ENCODE measurements around the gene SEMA3A.
"Not testable (repeated sequence)": the region's sequence is repeated elsewhere in the genome, so short reads cannot be mapped to it uniquely, and the experiment has no call there.

The SEMA3A gene

DNA sequence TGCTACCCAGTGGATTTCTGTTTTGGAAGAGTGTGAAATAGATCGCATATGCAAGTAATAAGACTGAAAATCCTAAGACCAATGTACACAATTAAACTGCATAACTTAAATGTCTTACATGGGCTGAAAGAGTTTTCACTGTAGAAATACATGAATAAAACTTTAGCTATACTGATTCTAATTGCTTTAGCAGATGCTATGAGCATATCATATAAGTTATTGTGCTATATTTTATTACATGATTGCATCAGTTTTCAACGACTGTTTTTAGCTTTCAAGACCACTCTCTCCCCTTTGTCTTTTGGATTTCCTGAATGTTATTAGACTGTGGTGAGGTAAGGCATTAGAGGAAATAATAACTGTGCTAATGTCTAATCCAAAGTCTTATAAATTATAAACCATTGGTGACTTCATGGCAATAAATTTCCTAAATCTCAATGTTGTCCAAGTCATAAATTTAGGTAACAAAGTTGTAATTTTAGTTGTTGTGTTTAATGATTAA is 124.5 kb downstream of the SEMA3A start:
- H3K27me3 Mint-ChIP-seq: no peaks in the 10 kb centered on the region
- H3K36me3 Mint-ChIP-seq (ENCODE audit: low read depth): no peaks in the 10 kb centered on the region
- no peak overlapping the region for H3K4me3 Mint-ChIP-seq
- H3K4me1 Mint-ChIP-seq (ENCODE audit: low read depth): no peaks in the 10 kb centered on the region
- H3K27ac Mint-ChIP-seq: no peak overlapping the region
- H3K9me3 Mint-ChIP-seq: no peaks in the 10 kb centered on the region
- intact Hi-C loops (cut with micrococcal nuclease): no loop called here

GRCh38 chr7:84069033-84069432 is 125.6 kb downstream of the SEMA3A start:
- no peaks in the 10 kb centered on the region for H3K4me1 Mint-ChIP-seq (ENCODE audit: low read depth)
- no peaks in the 10 kb centered on the region for H3K9me3 Mint-ChIP-seq
- intact Hi-C loops (cut with micrococcal nuclease): no loop called here
- H3K36me3 Mint-ChIP-seq (ENCODE audit: low read depth): no peaks in the 10 kb centered on the region
- no peak overlapping the region for H3K4me3 Mint-ChIP-seq
- no peak overlapping the region for H3K27ac Mint-ChIP-seq
- H3K27me3 Mint-ChIP-seq: no peaks in the 10 kb centered on the region

DNA sequence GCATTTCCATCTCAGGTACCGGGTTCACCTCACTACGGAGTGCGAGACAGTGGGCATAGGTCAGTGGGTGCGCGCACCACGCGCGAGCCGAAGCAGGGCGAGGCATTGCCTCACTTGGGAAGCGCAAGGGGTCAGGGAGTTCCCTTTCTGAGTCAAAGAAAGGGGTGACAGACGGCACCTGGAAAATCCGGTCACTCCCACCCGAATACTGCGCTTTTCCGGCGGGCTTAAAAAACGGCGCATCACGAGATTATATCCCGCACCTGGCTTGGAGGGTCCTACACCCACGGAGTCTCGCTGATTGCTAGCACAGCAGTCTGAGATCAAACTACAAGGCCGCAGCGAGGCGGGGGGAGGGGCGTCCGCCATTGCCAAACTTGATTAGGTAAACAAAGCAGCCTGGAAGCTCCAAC is 132.1 kb downstream of the SEMA3A start:
- H3K4me3 Mint-ChIP-seq; H3K36me3 Mint-ChIP-seq (ENCODE audit: low read depth); H3K27me3 Mint-ChIP-seq; intact Hi-C loops (cut with micrococcal nuclease); H3K27ac Mint-ChIP-seq; H3K4me1 Mint-ChIP-seq (ENCODE audit: low read depth); H3K9me3 Mint-ChIP-seq: not testable (repeated sequence)

DNA sequence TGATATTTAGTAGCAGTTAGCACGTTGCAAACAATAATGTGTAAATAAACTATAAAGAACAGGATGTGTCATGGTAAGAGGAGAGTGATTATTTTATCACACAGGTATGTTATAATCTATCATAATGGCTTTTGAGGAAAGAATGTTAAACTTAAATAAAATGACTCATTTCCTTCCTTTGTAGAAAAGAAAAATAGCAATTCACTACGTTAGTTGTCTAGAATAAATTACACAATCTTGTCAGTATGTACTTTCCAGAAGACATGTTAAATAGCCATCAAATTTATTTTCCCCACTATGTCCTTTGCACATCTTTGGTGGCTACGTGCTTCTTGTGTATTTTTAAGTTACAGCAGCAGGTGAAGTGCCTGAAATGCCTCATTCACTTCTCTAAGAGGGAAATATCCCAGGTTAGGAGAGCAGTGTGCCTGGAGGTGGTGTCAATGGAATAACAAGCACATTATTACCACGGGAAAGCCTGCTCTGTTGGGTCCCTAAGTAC is 133.8 kb downstream of the SEMA3A start:
- Mint-ChIP-seq H3K4me3 (no peak overlapping the region), H3K27me3 (no peaks in the 10 kb centered on the region), H3K27ac (no peak overlapping the region), H3K36me3 (ENCODE audit: low read depth) (no peaks in the 10 kb centered on the region), H3K4me1 (ENCODE audit: low read depth) (no peaks in the 10 kb centered on the region), H3K9me3 (peaks cover 9% of the 10 kb centered on the region)
- intact Hi-C loops (cut with micrococcal nuclease): no loop called here

GRCh38 chr7:84060000-84060399 is 134.6 kb downstream of the SEMA3A start:
- H3K27ac Mint-ChIP-seq: no peak overlapping the region
- no peaks in the 10 kb centered on the region for H3K4me1 Mint-ChIP-seq (ENCODE audit: low read depth)
- H3K36me3 Mint-ChIP-seq (ENCODE audit: low read depth): no peaks in the 10 kb centered on the region
- intact Hi-C loops (cut with micrococcal nuclease): no loop called here
- H3K4me3 Mint-ChIP-seq: no peak overlapping the region
- no peaks in the 10 kb centered on the region for H3K27me3 Mint-ChIP-seq
- H3K9me3 Mint-ChIP-seq: peaks cover 9% of the 10 kb centered on the region

- peaks cover 5% of the 10 kb centered on the region for H3K9me3 Mint-ChIP-seq
- no peak overlapping the region for H3K4me3 Mint-ChIP-seq
- no peaks in the 10 kb centered on the region for H3K36me3 Mint-ChIP-seq (ENCODE audit: low read depth)
- H3K4me1 Mint-ChIP-seq (ENCODE audit: low read depth): no peaks in the 10 kb centered on the region
- H3K27me3 Mint-ChIP-seq: no peaks in the 10 kb centered on the region
- no peak overlapping the region for H3K27ac Mint-ChIP-seq
- intact Hi-C loops (cut with micrococcal nuclease): no loop called here
Measured at GRCh38 chr7:84058311-84059076, 136.1 kb downstream of the SEMA3A start.

- H3K36me3 Mint-ChIP-seq (ENCODE audit: low read depth): no peaks in the 10 kb centered on the region
- no peak overlapping the region for H3K4me3 Mint-ChIP-seq
- H3K27ac Mint-ChIP-seq: no peak overlapping the region
- intact Hi-C loops (cut with micrococcal nuclease): no loop called here
- H3K9me3 Mint-ChIP-seq: peaks cover 3% of the 10 kb centered on the region
- H3K4me1 Mint-ChIP-seq (ENCODE audit: low read depth): no peaks in the 10 kb centered on the region
- no peaks in the 10 kb centered on the region for H3K27me3 Mint-ChIP-seq
Measured at GRCh38 chr7:84057576-84057975, 137.0 kb downstream of the SEMA3A start.

- Mint-ChIP-seq H3K4me1 (ENCODE audit: low read depth) (no peaks in the 10 kb centered on the region), H3K4me3 (no peak overlapping the region), H3K27me3 (no peaks in the 10 kb centered on the region), H3K27ac (no peak overlapping the region), H3K9me3 (peaks cover 9% of the 10 kb centered on the region), H3K36me3 (ENCODE audit: low read depth) (no peaks in the 10 kb centered on the region)
- intact Hi-C loops (cut with micrococcal nuclease): no loop called here
Measured at GRCh38 chr7:84055904-84056605, 138.5 kb downstream of the SEMA3A start.

DNA sequence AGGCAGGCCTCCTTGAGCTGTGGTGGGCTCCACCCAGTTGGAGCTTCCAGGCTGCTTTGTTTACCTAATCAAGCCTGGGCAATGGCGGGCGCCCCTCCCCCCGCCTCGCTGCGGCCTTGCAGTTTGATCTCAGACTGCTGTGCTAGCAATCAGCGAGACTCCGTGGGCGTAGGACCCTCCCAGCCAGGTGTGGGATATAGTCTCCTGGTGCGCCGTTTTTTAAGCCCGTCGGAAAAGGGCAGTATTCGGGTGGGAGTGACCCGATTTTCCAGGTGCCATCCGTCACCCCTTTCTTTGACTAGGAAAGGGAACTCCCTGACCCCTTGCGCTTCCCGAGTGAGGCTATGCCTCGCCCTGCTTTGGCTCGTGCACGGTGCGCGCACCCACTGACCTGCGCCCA is 139.4 kb downstream of the SEMA3A start:
- H3K27ac Mint-ChIP-seq; H3K27me3 Mint-ChIP-seq; H3K4me3 Mint-ChIP-seq; intact Hi-C loops (cut with micrococcal nuclease); H3K4me1 Mint-ChIP-seq (ENCODE audit: low read depth); H3K36me3 Mint-ChIP-seq (ENCODE audit: low read depth); H3K9me3 Mint-ChIP-seq: not testable (repeated sequence)

DNA sequence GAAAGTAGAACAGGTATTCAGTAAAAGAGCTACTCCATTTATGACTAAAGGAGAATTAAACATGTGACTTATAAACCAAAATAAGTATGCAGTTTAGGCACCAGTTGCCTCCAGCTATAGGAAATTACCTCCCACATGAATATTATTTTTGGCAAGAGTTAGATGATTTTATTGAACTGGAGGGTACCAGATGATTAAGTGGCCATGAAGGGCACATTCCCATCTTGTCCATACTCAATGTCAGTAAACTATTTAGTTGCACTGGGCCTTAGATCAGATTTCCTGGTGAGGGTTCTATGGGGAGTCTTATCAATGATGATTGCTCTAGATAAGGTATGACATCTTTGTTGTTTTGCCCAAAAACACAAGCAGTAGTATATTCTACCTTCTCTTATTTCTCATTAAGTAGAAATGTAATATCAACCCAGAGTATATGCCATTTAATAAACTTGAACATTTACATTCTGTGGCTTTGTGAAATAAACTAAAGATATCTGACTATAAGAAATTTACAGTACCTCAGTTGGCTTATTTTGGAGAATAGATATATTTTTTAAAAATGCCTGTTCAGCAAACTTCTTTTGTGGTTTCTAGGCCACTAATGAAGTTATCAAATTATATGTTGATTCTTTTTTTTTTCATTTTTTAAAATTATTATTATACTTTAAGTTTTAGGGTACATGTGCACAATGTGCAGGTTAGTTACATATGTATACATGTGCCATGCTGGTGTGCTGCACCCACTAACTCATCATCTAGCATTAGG is 145.3 kb downstream of the SEMA3A start:
- Mint-ChIP-seq H3K4me1 (ENCODE audit: low read depth) (no peaks in the 10 kb centered on the region), H3K9me3 (peaks cover 9% of the 10 kb centered on the region), H3K4me3 (no peak overlapping the region), H3K27me3 (no peaks in the 10 kb centered on the region), H3K27ac (no peak overlapping the region), H3K36me3 (ENCODE audit: low read depth) (no peaks in the 10 kb centered on the region)
- intact Hi-C loops (cut with micrococcal nuclease): no loop called here

- Mint-ChIP-seq H3K27ac (no peak overlapping the region), H3K9me3 (peaks cover under 1% of the 10 kb centered on the region), H3K4me3 (no peak overlapping the region), H3K36me3 (ENCODE audit: low read depth) (no peaks in the 10 kb centered on the region), H3K4me1 (ENCODE audit: low read depth) (no peaks in the 10 kb centered on the region), H3K27me3 (no peaks in the 10 kb centered on the region)
- intact Hi-C loops (cut with micrococcal nuclease): no loop called here
Measured at GRCh38 chr7:84047085-84047484, 147.5 kb downstream of the SEMA3A start.

- Mint-ChIP-seq H3K27ac (no peak overlapping the region), H3K9me3 (no peaks in the 10 kb centered on the region), H3K4me3 (no peak overlapping the region), H3K27me3 (no peaks in the 10 kb centered on the region), H3K36me3 (ENCODE audit: low read depth) (no peaks in the 10 kb centered on the region), H3K4me1 (ENCODE audit: low read depth) (no peaks in the 10 kb centered on the region)
- intact Hi-C loops (cut with micrococcal nuclease): no loop called here
Measured at GRCh38 chr7:84044834-84045233, 149.8 kb downstream of the SEMA3A start.

- Mint-ChIP-seq H3K4me3 (no peak overlapping the region), H3K9me3 (no peaks in the 10 kb centered on the region), H3K4me1 (ENCODE audit: low read depth) (no peaks in the 10 kb centered on the region), H3K27me3 (no peaks in the 10 kb centered on the region), H3K27ac (no peak overlapping the region), H3K36me3 (ENCODE audit: low read depth) (no peaks in the 10 kb centered on the region)
- intact Hi-C loops (cut with micrococcal nuclease): no loop called here
Measured at GRCh38 chr7:84043661-84044191, 150.9 kb downstream of the SEMA3A start.

DNA sequence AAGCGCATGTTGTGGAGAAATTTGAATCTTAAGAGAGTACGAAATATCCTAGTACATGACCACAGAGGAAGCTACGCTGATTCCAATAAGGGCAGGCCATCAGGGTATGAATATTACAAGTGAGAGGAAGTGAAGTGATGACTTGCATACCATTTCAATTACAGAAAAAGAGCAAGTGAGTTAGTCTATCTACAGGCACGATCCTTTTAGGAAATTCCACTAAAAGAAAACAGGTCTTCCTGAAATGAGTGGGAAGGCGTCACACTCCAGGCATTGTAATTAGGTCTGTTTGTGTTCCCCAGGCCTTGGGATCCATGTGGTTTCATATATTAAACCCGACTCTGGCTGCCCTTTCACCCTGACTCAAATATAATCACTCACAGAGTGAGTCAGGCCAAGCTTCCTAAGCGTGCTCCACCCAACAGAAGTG is 152.5 kb downstream of the SEMA3A start:
- Mint-ChIP-seq H3K9me3 (no peaks in the 10 kb centered on the region), H3K4me3 (no peak overlapping the region), H3K4me1 (ENCODE audit: low read depth) (no peaks in the 10 kb centered on the region), H3K27me3 (no peaks in the 10 kb centered on the region), H3K27ac (no peak overlapping the region), H3K36me3 (ENCODE audit: low read depth) (no peaks in the 10 kb centered on the region)
- intact Hi-C loops (cut with micrococcal nuclease): no loop called here
